ENCODE measurements around the gene ACVR1B.

GRCh38 chr12:52010692-52011601 lies 59.4 kb downstream of the ACVR1B start:
- no peak for TF ChIP-seq CTCF (IDR thresholded peaks at IDR 0.05; ENCODE audit: poor library complexity)
- no peak for TF ChIP-seq EZH2 (IDR thresholded peaks at IDR 0.05; ENCODE audit: borderline replicate concordance)
